GM18526 (cell line): ENCODE results near the gene DYRK4.

Experiments
- POLR2A ChIP-seq: IDR thresholded peaks from 3 replicates; pipeline ENCODE4 v1.6.1; 2011; ENCODE audit not compliant: insufficient read length; ENCODE audit errors: extremely low read depth

DYRK4 gene

DNA sequence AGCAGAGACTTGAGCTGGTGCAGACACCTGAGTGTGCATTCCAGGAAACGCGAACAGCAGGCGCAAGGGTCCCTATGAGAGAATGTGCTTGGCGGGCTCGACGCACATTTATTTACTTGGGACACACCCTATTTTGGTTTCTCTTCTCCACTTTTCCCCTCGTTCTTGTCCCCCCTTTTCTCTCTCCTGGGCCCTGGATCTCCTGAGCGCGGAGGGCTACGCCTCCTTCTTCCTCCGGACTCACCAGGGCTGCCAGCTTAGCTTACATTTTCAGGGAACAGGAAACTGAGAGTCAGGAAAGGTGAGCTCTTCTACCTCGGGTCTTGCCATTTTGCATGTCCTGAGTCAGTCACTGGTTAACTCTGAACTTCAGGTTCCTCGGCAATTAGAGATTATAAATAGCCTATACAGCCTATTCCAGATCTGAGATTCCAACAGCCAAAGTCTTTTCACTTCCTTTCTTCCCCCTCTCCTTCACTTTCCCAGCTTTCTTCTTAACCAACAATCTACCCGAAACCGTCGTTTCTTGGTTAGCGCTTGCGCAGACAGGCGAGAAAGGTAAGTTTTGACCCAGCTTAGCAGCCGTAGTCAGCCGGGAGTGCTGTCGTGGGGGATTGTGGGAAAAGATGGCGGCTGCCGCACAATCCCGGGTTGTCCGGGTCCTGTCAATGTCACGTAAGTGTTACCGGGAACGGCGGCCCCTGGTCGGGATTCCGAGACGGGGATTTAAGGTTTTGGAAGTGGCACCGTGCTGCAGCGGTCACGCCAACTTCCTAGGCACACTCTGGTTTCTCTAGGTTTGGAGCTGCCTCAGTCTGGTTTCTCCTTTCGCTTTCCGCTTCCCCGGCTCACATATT is 86.7 kb downstream of the DYRK4 start, which contains the start of the genes AKAP3 and NDUFA9:
Gene AKAP3, minus strand, starts transcription at position 551 of the 857 bp plus-strand sequence. CDS start 10,855 bp downstream, outside the sequence.
Gene NDUFA9, plus strand, starts transcription at position 614 of the 857 bp plus-strand sequence. Its CDS starts 13 bp downstream, at position 627.
- TF ChIP-seq POLR2A: peak; percentile 87

DNA sequence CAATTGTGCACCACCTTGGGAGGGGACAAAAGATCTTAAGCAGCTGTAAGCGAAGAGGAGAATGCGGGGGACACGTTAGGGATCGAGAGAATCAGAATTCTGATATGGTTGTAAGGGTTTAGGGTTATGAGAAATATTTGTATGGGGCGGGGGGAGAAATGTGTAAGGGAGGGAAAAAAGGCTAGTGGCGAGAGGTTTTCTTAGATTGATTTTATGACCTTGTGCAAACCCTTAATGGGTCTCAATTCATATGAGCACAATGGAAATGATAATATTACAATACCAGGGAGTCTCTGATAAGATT is 87.3 kb downstream of the DYRK4 start:
- TF ChIP-seq POLR2A: no peak

DNA sequence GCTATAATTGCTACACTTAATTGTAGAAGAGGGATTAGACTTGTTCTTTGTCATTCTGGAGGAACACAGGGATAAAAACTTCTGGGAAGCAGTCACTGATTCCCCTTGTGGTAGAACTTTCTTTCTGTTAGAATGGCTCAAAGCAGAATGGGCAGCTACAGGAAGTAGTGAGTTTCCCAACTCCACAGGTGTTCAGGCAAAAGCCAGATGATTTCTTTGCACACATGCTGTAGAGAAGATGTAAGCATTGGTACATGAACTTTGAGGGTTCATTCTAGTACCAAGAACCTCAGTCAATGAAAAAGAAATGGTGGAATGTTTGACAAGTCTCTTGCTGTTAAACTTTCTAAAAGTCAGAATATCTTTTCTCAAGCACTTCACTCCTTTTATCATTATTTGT is 91.2 kb downstream of the DYRK4 start:
- no peak for TF ChIP-seq POLR2A

DNA sequence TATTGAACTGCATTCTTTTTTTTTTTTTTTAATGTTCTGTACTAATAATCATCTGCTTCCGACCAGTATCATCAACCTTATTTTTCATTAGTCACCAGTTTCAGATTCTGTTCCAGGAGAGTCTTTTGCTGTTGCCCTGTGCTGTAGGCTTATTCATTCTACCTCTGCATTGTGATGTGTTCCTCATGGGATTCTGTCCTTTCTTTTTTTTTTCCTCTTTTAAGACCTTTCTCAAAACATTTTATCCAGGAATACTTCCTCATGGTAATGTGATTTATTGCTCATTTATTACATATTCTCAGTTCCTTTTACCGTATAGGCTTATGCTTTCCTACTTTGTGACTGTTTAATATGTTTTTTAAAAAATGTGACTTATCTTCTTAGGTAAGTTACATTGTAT is 91.7 kb downstream of the DYRK4 start:
- no peak for TF ChIP-seq POLR2A
